IMR-90 (cell line): ENCODE data around the gene VEZT. TPM values are rescaled to one million over a fixed set of nuclear protein-coding genes. Genes with fewer than 3 reads are reported as not detected.

Experiments used
- ATAC-seq: fragments of 200-7000 bp; cut with Tn5 transposase; 2 replicates; pipeline ENCODE4 v1.9.1; 2020; ENCODE audit warnings: low read depth, mild to moderate bottlenecking, moderate library complexity
- BruUV-seq: library from RNA; stranded (reverse); fragments of 400-500 nt; replicated peaks from 2 replicates; lab custom pipeline; 2021; lab: Mats Ljungman, UMichigan
- CTCF ChIA-PET: fragments of 300-600 bp; formaldehyde crosslinking; extraction: SDS; loops from one replicate; lab custom pipeline; 2021; ENCODE audit warnings: antibody characterized with exemption; lab: Yijun Ruan, JAX
- POLR2A ChIA-PET: fragments of 300-600 bp; sonication (Branson Sonifier 250); formaldehyde crosslinking; loops from one replicate; lab custom pipeline; 2022; ENCODE audit warnings: antibody characterized with exemption; ENCODE audit not compliant: unreplicated experiment; lab: Charles Lee
- DNase-seq: peaks from one replicate; pipeline ENCODE4 v3.0.0; 2013
- H2AFZ ChIP-seq: replicated peaks from 2 replicates; pipeline ENCODE3; 2013; ENCODE audit warnings: low read length, mild to moderate bottlenecking; ENCODE audit not compliant: poor library complexity
- H2AK5ac ChIP-seq: 2 replicates; pipeline ENCODE4 v1.6.1; 2013; ENCODE audit warnings: low read depth, low read length, inconsistent platforms
- H2AK9ac ChIP-seq: replicated peaks from 2 replicates; pipeline ENCODE3; 2013; ENCODE audit warnings: mild to moderate bottlenecking, low read depth, low read length, moderate library complexity; ENCODE audit not compliant: poor library complexity
- H2BK120ac ChIP-seq: 2 replicates; pipeline ENCODE4 v1.6.1; 2013; ENCODE audit warnings: low read depth, low read length, inconsistent platforms
- H2BK15ac ChIP-seq: 3 replicates; pipeline ENCODE4 v1.6.1; 2013; ENCODE audit warnings: low read depth, low read length, inconsistent platforms
- H2BK20ac ChIP-seq: 2 replicates; pipeline ENCODE4 v1.6.1; 2013; ENCODE audit warnings: low read depth, mild to moderate bottlenecking, inconsistent platforms, low read length, moderate library complexity
- H2BK5ac ChIP-seq: 2 replicates; pipeline ENCODE4 v1.6.1; 2013; ENCODE audit warnings: mild to moderate bottlenecking, low read depth, low read length, inconsistent platforms; ENCODE audit not compliant: poor library complexity, severe bottlenecking
- H3K14ac ChIP-seq: replicated peaks from 2 replicates; pipeline ENCODE4 v1.6.1; 2013; ENCODE audit warnings: low read depth, low read length, inconsistent platforms
- H3K18ac ChIP-seq: 2 replicates; pipeline ENCODE4 v1.6.1; 2013; ENCODE audit warnings: low read depth, low read length, control low read depth
- H3K23ac ChIP-seq: 2 replicates; pipeline ENCODE4 v1.6.1; 2013; ENCODE audit warnings: low read depth, low read length, inconsistent platforms
- H3K27ac ChIP-seq: 2 replicates; pipeline ENCODE4 v1.5.1; 2013; ENCODE audit warnings: mild to moderate bottlenecking, control low read depth, low read length; ENCODE audit not compliant: insufficient read depth
- H3K27me3 ChIP-seq: 2 replicates; pipeline ENCODE4 v1.6.1; 2013; ENCODE audit warnings: low read length; ENCODE audit not compliant: control insufficient read depth, insufficient read depth
- H3K36me3 ChIP-seq: 2 replicates; pipeline ENCODE4 v1.6.1; 2013; ENCODE audit warnings: low read length, mixed read lengths; ENCODE audit not compliant: control insufficient read depth, insufficient read depth
- H3K4ac ChIP-seq: 2 replicates; pipeline ENCODE4 v1.6.1; 2013; ENCODE audit warnings: low read depth, low read length, inconsistent platforms
- H3K4me1 ChIP-seq: 2 replicates; pipeline ENCODE4 v1.6.1; 2013; ENCODE audit warnings: low read length, mixed read lengths; ENCODE audit not compliant: control insufficient read depth, insufficient read depth
- H3K4me2 ChIP-seq: 2 replicates; pipeline ENCODE4 v1.6.1; 2013; ENCODE audit warnings: low read depth, mild to moderate bottlenecking, control low read depth, low read length, moderate library complexity
- H3K4me3 ChIP-seq: 2 replicates; pipeline ENCODE4 v1.5.1; 2013; ENCODE audit warnings: low read depth, mild to moderate bottlenecking, control low read depth, low read length, moderate library complexity; ENCODE audit not compliant: insufficient read depth
- H3K56ac ChIP-seq: 2 replicates; pipeline ENCODE4 v1.6.1; 2013; ENCODE audit warnings: low read length, inconsistent platforms; ENCODE audit not compliant: insufficient read depth; ENCODE audit errors: extremely low read depth
- H3K79me1 ChIP-seq, 2 experiments: 2 replicates each; pipeline ENCODE4 v1.6.1; 2013; ENCODE audit warnings: low read length in 2 of 2, inconsistent platforms in 1 of 2, low read depth in 1 of 2
- H3K9ac ChIP-seq: 2 replicates; pipeline ENCODE4 v1.6.1; 2013; ENCODE audit warnings: low read depth, low read length, control low read depth
- H3K9me1 ChIP-seq: 2 replicates; pipeline ENCODE4 v1.6.1; 2013; ENCODE audit warnings: low read length, inconsistent platforms; ENCODE audit not compliant: insufficient read depth
- H3K9me3 ChIP-seq: 2 replicates; pipeline ENCODE4 v1.6.1; 2013; ENCODE audit warnings: low read length; ENCODE audit not compliant: control insufficient read depth, insufficient read depth
- H4K20me1 ChIP-seq: 2 replicates; pipeline ENCODE4 v1.6.1; 2013; ENCODE audit warnings: low read length, inconsistent platforms; ENCODE audit not compliant: insufficient read depth
- H4K5ac ChIP-seq: 2 replicates; pipeline ENCODE4 v1.6.1; 2013; ENCODE audit warnings: mild to moderate bottlenecking, low read depth, low read length, control low read depth
- H4K8ac ChIP-seq, 2 experiments: 2 replicates each; pipeline ENCODE4 v1.6.1; 2013; ENCODE audit warnings: low read depth in 2 of 2, low read length in 2 of 2, control low read depth in 1 of 2, inconsistent platforms in 1 of 2
- H4K91ac ChIP-seq: 2 replicates; pipeline ENCODE4 v1.6.1; 2013; ENCODE audit warnings: low read depth, low read length, inconsistent platforms; ENCODE audit not compliant: insufficient read depth
- BHLHE40 ChIP-seq: fragments of 150-350 bp; IDR thresholded peaks from 2 replicates; pipeline ENCODE4 v1.6.1; 2016; ENCODE audit warnings: mild to moderate bottlenecking, low read depth, low read length
- CEBPB ChIP-seq: IDR thresholded peaks from 2 replicates; pipeline ENCODE4 v1.6.1; 2012; ENCODE audit warnings: low read depth, low read length, improper control_type of control experiment
- CHD1 ChIP-seq: IDR thresholded peaks from 2 replicates; pipeline ENCODE4 v1.6.1; 2012; ENCODE audit warnings: low read depth, low read length, improper control_type of control experiment
- FOS ChIP-seq: fragments of 150-350 bp; IDR thresholded peaks from 2 replicates; pipeline ENCODE4 v1.6.1; 2016; ENCODE audit warnings: low read depth, low read length
- MAFK ChIP-seq: IDR thresholded peaks from 2 replicates; pipeline ENCODE4 v1.6.1; 2012; ENCODE audit warnings: low read depth, low read length, improper control_type of control experiment
- MAZ ChIP-seq: IDR thresholded peaks from 2 replicates; pipeline ENCODE4 v1.6.1; 2012; ENCODE audit warnings: low read depth, mild to moderate bottlenecking, low read length, improper control_type of control experiment, moderate library complexity, borderline replicate concordance
- NFE2L2 ChIP-seq: fragments of 150-350 bp; IDR thresholded peaks from 2 replicates; pipeline ENCODE4 v1.6.1; 2016; ENCODE audit warnings: low read depth, mild to moderate bottlenecking, low read length
- POLR2A ChIP-seq: IDR thresholded peaks from 2 replicates; pipeline ENCODE4 v1.6.1; 2012; ENCODE audit warnings: mild to moderate bottlenecking, low read depth, low read length
- RCOR1 ChIP-seq: IDR thresholded peaks from 2 replicates; pipeline ENCODE4 v1.6.1; 2012; ENCODE audit warnings: mild to moderate bottlenecking, low read length, improper control_type of control experiment; ENCODE audit not compliant: insufficient replicate concordance
- RFX5 ChIP-seq: IDR thresholded peaks from 2 replicates; pipeline ENCODE4 v1.8.0; 2012; ENCODE audit warnings: low read depth, mild to moderate bottlenecking, low read length, moderate library complexity
- SMC3 ChIP-seq: fragments of 150-350 bp; IDR thresholded peaks from 2 replicates; pipeline ENCODE4 v1.6.1; 2016; ENCODE audit warnings: low read depth, mild to moderate bottlenecking, antibody characterized with exemption, low read length, moderate library complexity
- WGBS, 2 experiments: methylation state at CpG; one replicate each; pipeline versions ENCODE4 v1.1.5 to v1.1.7; 2013; ENCODE audit warnings: missing lambda C conversion rate in 2 of 2; ENCODE audit not compliant: insufficient read length in 1 of 2; ENCODE audit errors: extremely low coverage in 2 of 2; 5-methylcytosine and 5-hydroxymethylcytosine counted together
- dilution Hi-C: fragments of 300-500 bp; cut with HindIII; formaldehyde crosslinking; loops from one replicate; pipeline ENCODE4 v1.14.3; 2018; ENCODE audit warnings: low sequenced_read_pairs; ENCODE audit not compliant: unreplicated experiment
- in situ Hi-C: fragments of 300-500 bp; cut with MboI; formaldehyde crosslinking; loops from 3 replicates; pipeline ENCODE4 v1.14.3; 2019; ENCODE audit warnings: low sequenced_read_pairs, inconsistent platforms, mixed read lengths
- intact Hi-C: fragments of 100-400 bp; cut with micrococcal nuclease; formaldehyde crosslinking; loops from 2 replicates; pipeline ENCODE4 v1.10.0; 2022
- polyA plus RNA-seq, 3 experiments: library from polyadenylated mRNA; depleted of rRNA; stranded (reverse); fragments of >200 nt; gene quantifications; 2 replicates each; pipeline ENCODE4 v1.2.3, GENCODE V29; 2012; ENCODE audit warnings: low replicate concordance in 1 of 3
- total RNA-seq: library from RNA; depleted of rRNA; stranded (reverse); fragments of >200 nt; gene quantifications from 2 replicates; pipeline ENCODE4 v1.2.3, GENCODE V29; 2012
- TF ChIP-seq, protein P1 (sequence below): fragments of 150-350 bp; IDR thresholded peaks from 2 replicates; pipeline ENCODE4 v1.6.1; 2016; ENCODE audit warnings: low read depth, mild to moderate bottlenecking, low read length, moderate library complexity, borderline replicate concordance
- TF ChIP-seq, protein P2 (sequence below): conservative IDR thresholded peaks from 2 replicates; pipeline ENCODE4 v1.5.1; 2012; ENCODE audit warnings: mild to moderate bottlenecking, low read depth, low read length, improper control_type of control experiment

Gene VEZT
- total and polyA plus RNA-seq, 2 of the 4 experiments (the other 2 are of a cell fraction): 54.5 to 90.2 TPM

DNA sequence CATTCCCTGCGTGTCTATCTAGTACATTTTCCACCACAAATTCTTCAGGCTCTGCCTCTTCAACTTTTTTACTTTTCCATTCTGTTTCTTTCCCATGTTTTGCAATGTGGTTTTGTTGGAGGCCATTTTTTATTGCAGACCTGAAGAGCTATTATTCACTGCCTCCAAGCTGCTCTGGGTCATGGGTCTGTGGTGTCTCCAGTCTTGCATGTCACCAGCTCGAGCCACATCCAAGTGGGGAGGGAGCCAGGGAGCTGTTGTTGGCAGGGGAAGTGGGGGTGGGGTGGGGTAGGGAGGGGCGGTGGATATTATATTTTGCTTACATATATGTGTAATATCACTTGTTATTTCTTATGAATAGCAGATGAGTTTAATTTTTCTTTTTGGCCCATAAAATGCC, 69.1 kb downstream of the VEZT start:
- Histone ChIP-seq H2AFZ (no peak overlapping the region), H4K5ac (no peak overlapping the region), H2BK15ac (no peak overlapping the region), H3K27ac (no peak overlapping the region), H3K79me1 (peaks cover 8 to 13% of the 10 kb centered on the region in 2 experiments; a peak in 3 of 4 replicates), H3K9ac (no peak overlapping the region), H3K4me3 (no peak overlapping the region), H3K9me1 (peaks cover 7% of the 10 kb centered on the region; the same call in 1 of the 2 replicates), H4K20me1 (no peaks in the 10 kb centered on the region), H3K23ac (no peak overlapping the region), H3K18ac (no peak overlapping the region), H2AK9ac (no peak overlapping the region), H4K8ac (no peak overlapping the region), H3K4me1 (peaks cover 2% of the 10 kb centered on the region; the same call in 1 of the 2 replicates), H4K91ac (no peak overlapping the region), H2BK120ac (no peak overlapping the region), H2BK5ac (no peak overlapping the region), H3K9me3 (no peaks in the 10 kb centered on the region), H3K27me3 (no peaks in the 10 kb centered on the region), H3K56ac (no peak overlapping the region), H3K36me3 (peaks cover 24% of the 10 kb centered on the region), H2BK20ac (no peak overlapping the region), H3K4me2 (no peak overlapping the region), H3K14ac (no peak overlapping the region), H2AK5ac (no peak overlapping the region), H3K4ac (no peak overlapping the region)
- no CpG with 5 or more reads among the region's 3 CpGs for WGBS, 2 experiments
- DNase-seq (no peak), ATAC-seq (no peak)
- in situ Hi-C loops: no loop called here
- TF ChIP-seq BHLHE40 (no peak), FOS (no peak), CEBPB (no peak), CHD1 (no peak), RCOR1 (no peak), POLR2A (no peak), SMC3 (no peak), NFE2L2 (no peak), MAFK (no peak), RFX5 (no peak), MAZ (no peak)
- TF ChIP-seq, protein P1, sequence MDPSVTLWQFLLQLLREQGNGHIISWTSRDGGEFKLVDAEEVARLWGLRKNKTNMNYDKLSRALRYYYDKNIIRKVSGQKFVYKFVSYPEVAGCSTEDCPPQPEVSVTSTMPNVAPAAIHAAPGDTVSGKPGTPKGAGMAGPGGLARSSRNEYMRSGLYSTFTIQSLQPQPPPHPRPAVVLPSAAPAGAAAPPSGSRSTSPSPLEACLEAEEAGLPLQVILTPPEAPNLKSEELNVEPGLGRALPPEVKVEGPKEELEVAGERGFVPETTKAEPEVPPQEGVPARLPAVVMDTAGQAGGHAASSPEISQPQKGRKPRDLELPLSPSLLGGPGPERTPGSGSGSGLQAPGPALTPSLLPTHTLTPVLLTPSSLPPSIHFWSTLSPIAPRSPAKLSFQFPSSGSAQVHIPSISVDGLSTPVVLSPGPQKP: no peak
- TF ChIP-seq, protein P2, sequence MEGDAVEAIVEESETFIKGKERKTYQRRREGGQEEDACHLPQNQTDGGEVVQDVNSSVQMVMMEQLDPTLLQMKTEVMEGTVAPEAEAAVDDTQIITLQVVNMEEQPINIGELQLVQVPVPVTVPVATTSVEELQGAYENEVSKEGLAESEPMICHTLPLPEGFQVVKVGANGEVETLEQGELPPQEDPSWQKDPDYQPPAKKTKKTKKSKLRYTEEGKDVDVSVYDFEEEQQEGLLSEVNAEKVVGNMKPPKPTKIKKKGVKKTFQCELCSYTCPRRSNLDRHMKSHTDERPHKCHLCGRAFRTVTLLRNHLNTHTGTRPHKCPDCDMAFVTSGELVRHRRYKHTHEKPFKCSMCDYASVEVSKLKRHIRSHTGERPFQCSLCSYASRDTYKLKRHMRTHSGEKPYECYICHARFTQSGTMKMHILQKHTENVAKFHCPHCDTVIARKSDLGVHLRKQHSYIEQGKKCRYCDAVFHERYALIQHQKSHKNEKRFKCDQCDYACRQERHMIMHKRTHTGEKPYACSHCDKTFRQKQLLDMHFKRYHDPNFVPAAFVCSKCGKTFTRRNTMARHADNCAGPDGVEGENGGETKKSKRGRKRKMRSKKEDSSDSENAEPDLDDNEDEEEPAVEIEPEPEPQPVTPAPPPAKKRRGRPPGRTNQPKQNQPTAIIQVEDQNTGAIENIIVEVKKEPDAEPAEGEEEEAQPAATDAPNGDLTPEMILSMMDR: no peak
- dilution Hi-C loops: no loop called here
- POLR2A ChIA-PET: no interaction called here
- CTCF ChIA-PET: interaction anchor here (1.5 kb wide), 1 partner anchor 69 kb away, joined by 3 read pairs; the partner anchor contains the start of genes FGD6 and VEZT
- BruUV-seq: no TSS peak
- intact Hi-C loops: no loop called here
